ENCODE data around the gene PHKB.

PHKB gene

GRCh38 chr16:47617732-47618131, 156.6 kb downstream of the PHKB start:
- TF ChIP-seq ZNF565 (CRISPR knock-in tag; conservative IDR thresholded peaks at IDR 0.05; ENCODE audit: low read depth) = no peak
- no peak for TF ChIP-seq ZNF8 (CRISPR knock-in tag; IDR thresholded peaks at IDR 0.05)
- no peak for TF ChIP-seq CREB5 (CRISPR knock-in tag; IDR thresholded peaks at IDR 0.05; ENCODE audit: low read depth)
- no peak for TF ChIP-seq PATZ1 (CRISPR knock-in tag; IDR thresholded peaks at IDR 0.05; ENCODE audit: borderline replicate concordance)
- no peak for TF ChIP-seq RARB (CRISPR knock-in tag; IDR thresholded peaks at IDR 0.05)
- TF ChIP-seq, protein P1, sequence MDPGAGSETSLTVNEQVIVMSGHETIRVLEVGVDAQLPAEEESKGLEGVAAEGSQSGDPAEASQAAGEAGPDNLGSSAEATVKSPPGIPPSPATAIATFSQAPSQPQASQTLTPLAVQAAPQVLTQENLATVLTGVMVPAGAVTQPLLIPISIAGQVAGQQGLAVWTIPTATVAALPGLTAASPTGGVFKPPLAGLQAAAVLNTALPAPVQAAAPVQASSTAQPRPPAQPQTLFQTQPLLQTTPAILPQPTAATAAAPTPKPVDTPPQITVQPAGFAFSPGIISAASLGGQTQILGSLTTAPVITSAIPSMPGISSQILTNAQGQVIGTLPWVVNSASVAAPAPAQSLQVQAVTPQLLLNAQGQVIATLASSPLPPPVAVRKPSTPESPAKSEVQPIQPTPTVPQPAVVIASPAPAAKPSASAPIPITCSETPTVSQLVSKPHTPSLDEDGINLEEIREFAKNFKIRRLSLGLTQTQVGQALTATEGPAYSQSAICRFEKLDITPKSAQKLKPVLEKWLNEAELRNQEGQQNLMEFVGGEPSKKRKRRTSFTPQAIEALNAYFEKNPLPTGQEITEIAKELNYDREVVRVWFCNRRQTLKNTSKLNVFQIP (CRISPR knock-in tag; IDR thresholded peaks at IDR 0.05; ENCODE audit: borderline replicate concordance, low read depth) = no peak
- no peak for TF ChIP-seq ISL1 (CRISPR knock-in tag; IDR thresholded peaks at IDR 0.05)
- no peak for TF ChIP-seq ZC3H10 (CRISPR knock-in tag; IDR thresholded peaks at IDR 0.05)
- TF ChIP-seq PPARA (CRISPR knock-in tag; IDR thresholded peaks at IDR 0.05; ENCODE audit: borderline replicate concordance) = no peak
- no peak for ATAC-seq

DNA sequence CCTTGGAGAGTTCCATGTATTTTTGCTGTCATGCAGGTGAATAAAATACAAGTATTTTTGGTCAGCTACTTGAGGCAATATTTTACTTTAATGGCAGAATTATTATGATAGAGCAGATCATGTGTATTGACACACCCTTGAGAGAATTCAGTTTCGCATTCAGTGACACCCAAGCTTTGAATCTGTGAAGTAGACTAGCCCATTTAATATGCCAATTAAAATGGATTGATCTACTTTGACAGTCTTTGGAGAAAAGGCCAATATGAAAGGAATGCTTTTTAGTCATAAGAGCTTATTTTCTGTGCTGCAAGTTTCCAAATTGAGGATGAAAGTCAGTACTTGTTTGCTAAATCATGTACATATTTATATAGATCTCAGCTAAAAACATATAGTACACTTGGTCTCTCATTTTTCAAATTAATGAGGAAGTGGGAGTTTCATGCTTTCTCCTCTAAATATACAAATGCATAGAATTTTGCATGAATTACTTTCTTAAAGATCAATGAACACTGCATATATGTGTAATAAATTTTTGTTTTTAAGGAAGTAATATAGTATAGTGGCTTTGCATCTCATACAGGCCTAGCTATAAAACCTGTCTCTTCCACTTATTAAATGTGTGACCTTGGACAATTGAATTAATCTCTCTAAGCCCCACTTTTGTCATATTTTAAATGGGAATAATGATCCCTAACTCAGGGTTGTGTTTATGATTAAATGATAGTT, 161.5 kb downstream of the PHKB start:
- ATAC-seq = no peak
- TF ChIP-seq GLIS3 (CRISPR knock-in tag; IDR thresholded peaks at IDR 0.05) (no peak), OSR1 (CRISPR knock-in tag; IDR thresholded peaks at IDR 0.05) (no peak), BACH2 (CRISPR knock-in tag; IDR thresholded peaks at IDR 0.05; ENCODE audit: borderline replicate concordance) (no peak), ZNF8 (CRISPR knock-in tag; IDR thresholded peaks at IDR 0.05) (no peak), ARNTL (CRISPR knock-in tag; IDR thresholded peaks at IDR 0.05; ENCODE audit: borderline replicate concordance, low read depth) (no peak)

DNA sequence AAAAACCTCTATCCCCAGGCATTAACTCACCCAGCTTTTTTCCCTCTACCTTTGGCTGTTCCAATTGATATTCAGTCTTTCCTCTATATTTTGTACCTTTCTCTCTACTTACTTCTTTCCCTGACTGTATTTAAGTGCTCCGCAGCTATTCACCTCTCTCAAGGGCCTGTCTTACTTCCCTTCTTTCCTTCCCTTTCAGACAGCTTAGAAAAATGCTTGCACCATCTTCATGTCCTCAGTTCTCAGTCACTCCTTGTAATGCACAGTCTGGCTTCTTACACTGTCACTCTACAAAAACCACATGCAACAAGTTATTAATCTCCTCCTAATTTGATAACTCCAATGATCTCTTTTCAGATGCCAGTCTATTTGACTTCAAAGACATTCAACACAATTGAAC, 163.4 kb downstream of the PHKB start:
- no peak for ATAC-seq
- no peak for TF ChIP-seq ESRRG (CRISPR knock-in tag; IDR thresholded peaks at IDR 0.05)
- no peak for TF ChIP-seq ZNF565 (CRISPR knock-in tag; conservative IDR thresholded peaks at IDR 0.05; ENCODE audit: low read depth)
- no peak for TF ChIP-seq ZNF70 (CRISPR knock-in tag; IDR thresholded peaks at IDR 0.05)
- no peak for TF ChIP-seq CSDC2 (CRISPR knock-in tag; IDR thresholded peaks at IDR 0.05)
- TF ChIP-seq CSRNP3 (CRISPR knock-in tag; IDR thresholded peaks at IDR 0.05) = no peak
- no peak for TF ChIP-seq TSHZ2 (CRISPR knock-in tag; IDR thresholded peaks at IDR 0.05)
- TF ChIP-seq ZC3H10 (CRISPR knock-in tag; IDR thresholded peaks at IDR 0.05) = no peak
- no peak for TF ChIP-seq BACH2 (CRISPR knock-in tag; IDR thresholded peaks at IDR 0.05; ENCODE audit: borderline replicate concordance)
- no peak for TF ChIP-seq ZNF8 (CRISPR knock-in tag; IDR thresholded peaks at IDR 0.05)
- TF ChIP-seq CREB5 (CRISPR knock-in tag; IDR thresholded peaks at IDR 0.05; ENCODE audit: low read depth) = no peak
- TF ChIP-seq OSR1 (CRISPR knock-in tag; IDR thresholded peaks at IDR 0.05) = no peak
- no peak for TF ChIP-seq ISL1 (CRISPR knock-in tag; IDR thresholded peaks at IDR 0.05)
- TF ChIP-seq TCF4 (CRISPR knock-in tag; IDR thresholded peaks at IDR 0.05; ENCODE audit: borderline replicate concordance) = no peak
- TF ChIP-seq GLIS3 (CRISPR knock-in tag; IDR thresholded peaks at IDR 0.05) = no peak
- TF ChIP-seq ZFP30 (CRISPR knock-in tag; IDR thresholded peaks at IDR 0.05) = no peak
- no peak for TF ChIP-seq TOX (CRISPR knock-in tag; IDR thresholded peaks at IDR 0.05; ENCODE audit: borderline replicate concordance)
- TF ChIP-seq ARNTL (CRISPR knock-in tag; IDR thresholded peaks at IDR 0.05; ENCODE audit: borderline replicate concordance, low read depth) = no peak
- TF ChIP-seq SNAI2 (CRISPR knock-in tag; IDR thresholded peaks at IDR 0.05) = no peak
- TF ChIP-seq, protein P1 (CRISPR knock-in tag; IDR thresholded peaks at IDR 0.05; ENCODE audit: borderline replicate concordance, low read depth) = no peak
- TF ChIP-seq ZFP3 (CRISPR knock-in tag; IDR thresholded peaks at IDR 0.05) = no peak

Data from SK-N-SH treated with all-trans-retinoic acid at 6 μM for 48 hours (cell line).